ENCODE results near the gene TARS2.

The TARS2 gene

DNA sequence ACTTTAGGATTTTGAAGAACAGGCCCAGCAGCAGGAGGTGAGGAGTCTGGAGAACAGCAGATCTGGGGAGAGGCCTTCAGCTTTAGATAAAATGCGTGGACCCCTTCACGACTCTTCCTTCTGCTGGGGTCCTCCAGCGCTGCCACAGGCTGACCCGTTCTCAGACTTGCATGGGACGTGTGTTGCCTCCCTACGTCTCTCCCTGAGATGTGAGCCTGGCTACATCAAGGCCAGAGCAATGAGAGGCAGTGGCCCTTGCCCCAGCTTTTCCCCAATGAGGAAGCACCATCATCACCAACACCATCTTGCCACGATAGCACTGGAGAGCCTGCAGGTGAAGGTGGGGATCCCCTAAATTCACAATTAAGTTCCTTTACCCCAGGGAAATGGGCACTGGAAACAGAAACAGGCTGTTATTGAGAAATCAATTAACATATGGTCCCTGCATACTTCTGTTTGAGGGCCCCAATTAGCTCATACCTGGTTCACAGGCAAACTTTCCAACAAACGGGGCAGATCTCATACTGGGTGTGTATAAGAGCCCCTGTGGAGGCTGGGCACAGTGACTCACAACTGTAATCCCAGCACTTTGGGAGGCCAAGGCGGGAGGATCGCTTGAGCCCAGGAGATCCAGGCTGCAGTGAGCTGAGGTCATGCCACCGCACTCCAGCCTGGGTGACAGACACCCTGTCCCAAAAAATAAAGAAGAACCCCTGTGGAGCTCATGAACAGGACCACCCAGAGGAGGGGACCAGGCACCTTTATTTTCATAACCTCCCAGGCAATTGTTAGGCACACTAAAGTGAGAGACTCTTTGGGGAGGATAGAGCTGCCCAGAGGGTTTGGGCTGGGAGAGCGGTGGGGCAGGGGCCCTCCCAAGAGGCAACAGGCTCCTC lies 49.9 kb downstream of the TARS2 start:
- Histone ChIP-seq H3K4ac (ENCODE audit: low read depth, low read length) (peak overlapping the region; percentile 81), H2BK120ac (ENCODE audit: insufficient read depth, low read length, poor library complexity) (peak overlapping the region; percentile 99), H2AK5ac (ENCODE audit: low read length) (peak overlapping the region; percentile 98), H4K8ac (ENCODE audit: low read depth, low read length) (peak overlapping the region; percentile 83), H3K27me3 (ENCODE audit: insufficient read depth, low read length) (no peaks in the 10 kb centered on the region), H3K9ac (ENCODE audit: low read length) (no peak overlapping the region), H2BK12ac (ENCODE audit: low read length) (peak overlapping the region; percentile 86), H3K18ac (ENCODE audit: low read length) (peak overlapping the region; percentile 86), H3K79me2 (ENCODE audit: control insufficient read depth, insufficient read depth, low read length, poor library complexity) (peaks cover 3% of the 10 kb centered on the region), H4K91ac (ENCODE audit: low read depth, low read length) (peak overlapping the region; percentile 99), H3K79me1 (ENCODE audit: low read length) (peaks cover 16% of the 10 kb centered on the region), H2AFZ (ENCODE audit: insufficient read depth, low read length, poor library complexity) (peak overlapping the region; percentile 90), H3K4me2 (ENCODE audit: low read length) (no peak overlapping the region), H2BK5ac (ENCODE audit: low read depth, low read length, poor library complexity) (peak overlapping the region; percentile 95), H3K4me1 (ENCODE audit: control insufficient read depth in 1 of 2, insufficient read depth in 2 of 2, low read length in 2 of 2) (peaks cover 26 to 31% of the 10 kb centered on the region in 2 experiments), H3K27ac (ENCODE audit: low read depth, low read length) (peak overlapping the region; percentile 72), H3K4me3 (ENCODE audit: low read depth, low read length) (no peak overlapping the region), H4K12ac (ENCODE audit: low read depth, low read length) (peak overlapping the region; percentile 70), H3K9me3 (ENCODE audit: insufficient read depth, low read depth, low read length) (no peaks in the 10 kb centered on the region), H3K36me3 (ENCODE audit: control insufficient read depth in 1 of 2, insufficient read depth in 2 of 2, low read length in 2 of 2) (no peaks in the 10 kb centered on the region), H3K23ac (ENCODE audit: low read length) (no peak overlapping the region), H3K14ac (ENCODE audit: low read length) (peak overlapping the region; percentile 87)
- no CpG with 5 or more reads among the region's 12 CpGs for WGBS (ENCODE audit: extremely low coverage, insufficient coverage, insufficient read length)
- DNase-seq = no peak

DNA sequence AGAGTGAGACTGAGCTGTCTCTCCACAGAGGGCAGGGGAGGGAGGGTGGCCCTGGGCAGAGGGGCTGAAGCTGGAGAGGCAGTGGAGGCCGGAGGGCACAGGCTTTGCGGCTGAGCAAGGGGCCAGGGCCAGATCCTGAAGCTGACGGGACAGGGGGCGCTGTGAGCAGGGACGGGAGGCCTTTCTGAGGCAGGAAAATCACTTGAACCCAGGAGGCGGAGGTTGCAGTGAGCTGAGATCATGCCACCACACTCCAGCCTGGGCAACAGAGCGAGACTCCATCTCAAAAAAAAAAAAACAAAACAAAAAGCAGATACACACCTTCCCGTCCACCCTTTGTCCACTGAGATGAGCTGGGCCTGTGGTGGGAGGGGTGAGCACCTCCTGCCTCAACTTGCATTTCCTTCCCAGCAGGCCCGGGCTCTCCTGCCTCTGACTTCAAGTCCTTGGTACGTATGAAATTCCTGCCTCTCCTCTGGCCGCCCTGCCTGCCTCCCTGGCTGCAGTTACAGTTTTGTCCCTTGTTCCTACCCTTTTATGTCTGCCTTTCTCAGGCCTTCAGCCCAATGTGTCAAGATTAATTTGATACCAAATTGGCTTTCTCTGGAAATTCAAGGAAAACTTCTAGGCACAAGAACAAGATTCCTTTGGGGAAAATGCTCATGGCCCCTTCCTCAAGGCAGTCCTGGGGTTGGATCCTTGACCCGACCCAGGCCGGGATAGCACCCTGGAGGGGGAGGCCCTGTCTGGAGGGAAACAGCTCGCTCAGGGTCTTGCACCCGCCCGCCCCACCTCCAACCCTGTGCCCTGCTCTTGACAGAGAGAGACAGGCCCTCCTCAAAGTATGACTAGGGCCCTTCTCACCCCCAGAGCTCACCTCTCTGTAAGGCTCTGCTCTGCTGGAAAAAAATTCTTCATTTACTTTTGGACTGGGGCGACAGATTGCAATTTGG lies 50.8 kb downstream of the TARS2 start:
- H2BK5ac ChIP-seq (ENCODE audit: low read depth, low read length, poor library complexity) = peak overlapping the region; percentile 95
- no peaks in the 10 kb centered on the region for H3K36me3 ChIP-seq (ENCODE audit: control insufficient read depth in 1 of 2, insufficient read depth in 2 of 2, low read length in 2 of 2)
- no peaks in the 10 kb centered on the region for H3K27me3 ChIP-seq (ENCODE audit: insufficient read depth, low read length)
- peak overlapping the region; percentile 87 for H3K14ac ChIP-seq (ENCODE audit: low read length)
- H2AFZ ChIP-seq (ENCODE audit: insufficient read depth, low read length, poor library complexity) = peak overlapping the region; percentile 90
- peaks cover 22 to 29% of the 10 kb centered on the region in 2 experiments for H3K4me1 ChIP-seq (ENCODE audit: control insufficient read depth in 1 of 2, insufficient read depth in 2 of 2, low read length in 2 of 2)
- peak overlapping the region; percentile 99 for H2BK120ac ChIP-seq (ENCODE audit: insufficient read depth, low read length, poor library complexity)
- H3K9me3 ChIP-seq (ENCODE audit: insufficient read depth, low read depth, low read length) = no peaks in the 10 kb centered on the region
- peak overlapping the region; percentile 98 for H2AK5ac ChIP-seq (ENCODE audit: low read length)
- peak overlapping the region; percentile 99 for H4K91ac ChIP-seq (ENCODE audit: low read depth, low read length)
- H3K79me2 ChIP-seq (ENCODE audit: control insufficient read depth, insufficient read depth, low read length, poor library complexity) = peaks cover 3% of the 10 kb centered on the region
- H4K8ac ChIP-seq (ENCODE audit: low read depth, low read length) = peak overlapping the region; percentile 83
- no peak overlapping the region for H3K23ac ChIP-seq (ENCODE audit: low read length)
- no peak overlapping the region for H3K9ac ChIP-seq (ENCODE audit: low read length)
- WGBS (ENCODE audit: extremely low coverage, insufficient coverage, insufficient read length) = no CpG with 5 or more reads among the region's 17 CpGs
- no peak overlapping the region for H3K4me2 ChIP-seq (ENCODE audit: low read length)
- H3K27ac ChIP-seq (ENCODE audit: low read depth, low read length) = peak overlapping the region; percentile 72
- peak overlapping the region; percentile 86 for H2BK12ac ChIP-seq (ENCODE audit: low read length)
- peak overlapping the region; percentile 70 for H4K12ac ChIP-seq (ENCODE audit: low read depth, low read length)
- no peak overlapping the region for H3K4me3 ChIP-seq (ENCODE audit: low read depth, low read length)
- peak overlapping the region; percentile 86 for H3K18ac ChIP-seq (ENCODE audit: low read length)
- H3K79me1 ChIP-seq (ENCODE audit: low read length) = peaks cover 13% of the 10 kb centered on the region
- H3K4ac ChIP-seq (ENCODE audit: low read depth, low read length) = peak overlapping the region; percentile 81
- DNase-seq = peak; percentile 80

DNA sequence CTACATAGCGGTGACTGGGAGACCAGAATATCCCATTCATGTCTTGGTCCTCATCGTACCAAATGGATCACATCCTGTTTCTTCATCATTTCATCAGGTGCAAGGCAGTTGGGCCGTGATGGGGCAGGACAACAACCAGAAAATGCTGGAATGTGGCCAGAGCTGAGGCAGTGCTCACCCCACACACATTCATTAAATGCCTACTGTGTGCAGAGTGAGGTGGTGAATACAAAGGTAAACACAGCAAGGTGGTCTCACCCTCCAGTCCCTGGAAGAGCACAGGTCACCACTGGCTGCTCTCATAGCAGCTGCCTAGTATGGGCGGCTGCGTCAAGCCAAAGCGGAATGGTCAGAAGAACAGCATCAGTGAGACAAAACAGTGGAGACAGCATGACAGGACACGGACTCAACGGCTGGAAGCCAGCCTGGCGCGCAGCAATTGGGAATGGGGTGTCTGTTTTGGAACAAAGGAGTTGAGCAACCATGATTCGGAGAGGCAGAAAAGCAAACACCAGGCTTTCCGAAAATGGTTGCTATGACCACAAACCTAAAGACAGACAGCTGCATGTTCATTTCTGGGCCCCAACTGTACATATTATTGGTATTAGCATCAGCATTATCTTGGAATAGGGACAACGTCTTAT lies 56.4 kb downstream of the TARS2 start:
- Histone ChIP-seq H2AK5ac (ENCODE audit: low read length) (no peak overlapping the region), H3K79me1 (ENCODE audit: low read length) (peaks cover 4% of the 10 kb centered on the region), H3K4ac (ENCODE audit: low read depth, low read length) (no peak overlapping the region), H2BK120ac (ENCODE audit: insufficient read depth, low read length, poor library complexity) (no peak overlapping the region), H3K14ac (ENCODE audit: low read length) (no peak overlapping the region), H2BK5ac (ENCODE audit: low read depth, low read length, poor library complexity) (no peak overlapping the region), H2AFZ (ENCODE audit: insufficient read depth, low read length, poor library complexity) (no peak overlapping the region), H3K9me3 (ENCODE audit: insufficient read depth, low read depth, low read length) (no peaks in the 10 kb centered on the region), H4K8ac (ENCODE audit: low read depth, low read length) (no peak overlapping the region), H3K9ac (ENCODE audit: low read length) (no peak overlapping the region), H4K12ac (ENCODE audit: low read depth, low read length) (no peak overlapping the region), H2BK12ac (ENCODE audit: low read length) (no peak overlapping the region), H3K27me3 (ENCODE audit: insufficient read depth, low read length) (no peaks in the 10 kb centered on the region), H3K27ac (ENCODE audit: low read depth, low read length) (no peak overlapping the region), H3K18ac (ENCODE audit: low read length) (no peak overlapping the region), H3K36me3 (ENCODE audit: control insufficient read depth in 1 of 2, insufficient read depth in 2 of 2, low read length in 2 of 2) (no peaks in the 10 kb centered on the region), H3K23ac (ENCODE audit: low read length) (peak overlapping the region; percentile 82), H3K4me1 (ENCODE audit: control insufficient read depth in 1 of 2, insufficient read depth in 2 of 2, low read length in 2 of 2) (peaks cover 2 to 3% of the 10 kb centered on the region in 2 experiments), H3K4me2 (ENCODE audit: low read length) (no peak overlapping the region), H3K4me3 (ENCODE audit: low read depth, low read length) (no peak overlapping the region), H4K91ac (ENCODE audit: low read depth, low read length) (no peak overlapping the region), H3K79me2 (ENCODE audit: control insufficient read depth, insufficient read depth, low read length, poor library complexity) (peaks cover under 1% of the 10 kb centered on the region)
- WGBS (ENCODE audit: extremely low coverage, insufficient coverage, insufficient read length) = no CpG with 5 or more reads among the region's 13 CpGs
- no peak for DNase-seq

DNA sequence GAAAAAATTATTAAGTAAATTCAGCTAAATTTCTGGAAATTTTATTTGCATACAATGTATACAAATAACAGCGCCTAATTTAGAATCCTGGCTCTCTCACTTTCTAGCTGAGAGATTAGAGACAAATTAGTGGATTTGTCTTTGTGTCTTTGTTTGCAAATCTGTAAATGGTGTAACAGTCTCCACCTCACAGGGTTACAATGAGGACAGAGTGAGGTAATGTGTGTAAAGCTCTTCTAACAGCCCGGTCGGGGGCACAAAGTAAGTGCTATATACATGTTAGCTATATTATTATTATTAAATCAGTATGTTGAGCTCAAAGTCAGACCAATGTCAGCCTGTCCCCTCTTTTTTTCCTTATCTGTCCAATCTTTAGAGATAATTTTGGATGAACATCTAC lies 57.0 kb downstream of the TARS2 start:
- H3K27me3 ChIP-seq (ENCODE audit: insufficient read depth, low read length) = no peaks in the 10 kb centered on the region
- no peak overlapping the region for H4K12ac ChIP-seq (ENCODE audit: low read depth, low read length)
- no CpG with 5 or more reads among the region's 3 CpGs for WGBS (ENCODE audit: extremely low coverage, insufficient coverage, insufficient read length)

More for the DNA sequence above, 57.0 kb downstream of the TARS2 start:
- no peak overlapping the region for H2AFZ ChIP-seq (ENCODE audit: insufficient read depth, low read length, poor library complexity)
- H3K4me3 ChIP-seq (ENCODE audit: low read depth, low read length) = no peak overlapping the region
- no peak overlapping the region for H2BK12ac ChIP-seq (ENCODE audit: low read length)
- no peak overlapping the region for H3K4me2 ChIP-seq (ENCODE audit: low read length)
- H3K27ac ChIP-seq (ENCODE audit: low read depth, low read length) = no peak overlapping the region
- no peak overlapping the region for H3K18ac ChIP-seq (ENCODE audit: low read length)
- DNase-seq = no peak
- peaks cover 4% of the 10 kb centered on the region for H3K79me2 ChIP-seq (ENCODE audit: control insufficient read depth, insufficient read depth, low read length, poor library complexity)
- H3K14ac ChIP-seq (ENCODE audit: low read length) = no peak overlapping the region
- no peak overlapping the region for H4K91ac ChIP-seq (ENCODE audit: low read depth, low read length)
- no peak overlapping the region for H3K23ac ChIP-seq (ENCODE audit: low read length)
- H2BK120ac ChIP-seq (ENCODE audit: insufficient read depth, low read length, poor library complexity) = no peak overlapping the region
- no peak overlapping the region for H3K9ac ChIP-seq (ENCODE audit: low read length)
- H2AK5ac ChIP-seq (ENCODE audit: low read length) = no peak overlapping the region
- H3K4me1 ChIP-seq (ENCODE audit: control insufficient read depth in 1 of 2, insufficient read depth in 2 of 2, low read length in 2 of 2) = peaks cover 0 to 2% of the 10 kb centered on the region in 2 experiments
- H3K4ac ChIP-seq (ENCODE audit: low read depth, low read length) = no peak overlapping the region
- H3K79me1 ChIP-seq (ENCODE audit: low read length) = peaks cover 6% of the 10 kb centered on the region
- no peaks in the 10 kb centered on the region for H3K36me3 ChIP-seq (ENCODE audit: control insufficient read depth in 1 of 2, insufficient read depth in 2 of 2, low read length in 2 of 2)
- no peak overlapping the region for H2BK5ac ChIP-seq (ENCODE audit: low read depth, low read length, poor library complexity)
- H4K8ac ChIP-seq (ENCODE audit: low read depth, low read length) = no peak overlapping the region
- no peaks in the 10 kb centered on the region for H3K9me3 ChIP-seq (ENCODE audit: insufficient read depth, low read depth, low read length)
